HG03108 (cell line): ENCODE data around the gene ZMIZ1.

Source experiments
- ATAC-seq: cut with Tn5 transposase; IDR thresholded peaks from one replicate; pipeline ENCODE4 v1.9.1; 2021; ENCODE audit warnings: moderate library complexity; ENCODE audit not compliant: unreplicated experiment

Gene ZMIZ1

DNA sequence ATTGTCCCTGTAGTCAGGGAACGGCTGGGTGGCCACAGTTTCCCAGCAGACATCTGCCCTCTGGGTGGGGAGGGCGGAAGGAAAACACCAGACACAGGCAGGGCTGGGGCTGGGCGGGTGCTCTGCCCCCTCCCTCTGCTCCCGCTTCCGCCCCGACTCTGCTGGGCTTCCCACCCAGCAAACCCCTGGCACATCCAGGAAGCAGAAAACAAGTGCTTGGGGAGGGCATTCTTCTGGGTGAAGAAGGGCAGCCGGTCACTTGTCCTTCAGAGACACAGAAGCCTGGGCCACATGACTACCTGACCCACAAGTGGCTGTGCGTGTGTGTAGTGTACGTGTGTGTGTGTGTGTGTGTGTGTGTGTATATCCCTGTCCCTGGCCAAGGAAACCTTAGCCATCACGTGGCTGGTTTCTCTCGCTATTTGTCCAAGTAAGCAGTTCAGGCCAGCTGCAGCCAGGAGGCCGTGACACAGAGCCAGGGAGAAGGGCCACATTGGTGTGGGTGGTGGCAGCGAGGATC lies 77.9 kb downstream of the ZMIZ1 start:
- ATAC-seq = no peak

DNA sequence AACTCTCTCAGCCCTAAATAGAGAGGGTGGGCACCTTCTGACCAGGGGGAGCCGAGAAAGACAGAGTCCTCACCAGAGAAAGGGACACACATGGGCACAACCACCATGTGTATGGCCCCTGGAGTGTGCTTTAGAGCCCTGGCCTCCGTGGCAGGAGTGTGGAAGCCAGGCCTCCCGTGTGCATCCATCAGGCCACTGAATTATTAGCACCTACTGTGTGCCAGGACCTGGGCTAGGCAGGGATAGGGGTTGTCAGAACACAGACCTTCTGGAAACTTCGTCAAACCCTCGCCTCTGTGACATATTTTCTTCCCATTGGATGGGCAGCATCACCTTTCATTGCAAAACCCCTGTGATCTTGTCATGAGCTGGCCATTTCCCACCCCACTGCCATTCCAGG lies 78.5 kb downstream of the ZMIZ1 start:
- ATAC-seq = no peak

DNA sequence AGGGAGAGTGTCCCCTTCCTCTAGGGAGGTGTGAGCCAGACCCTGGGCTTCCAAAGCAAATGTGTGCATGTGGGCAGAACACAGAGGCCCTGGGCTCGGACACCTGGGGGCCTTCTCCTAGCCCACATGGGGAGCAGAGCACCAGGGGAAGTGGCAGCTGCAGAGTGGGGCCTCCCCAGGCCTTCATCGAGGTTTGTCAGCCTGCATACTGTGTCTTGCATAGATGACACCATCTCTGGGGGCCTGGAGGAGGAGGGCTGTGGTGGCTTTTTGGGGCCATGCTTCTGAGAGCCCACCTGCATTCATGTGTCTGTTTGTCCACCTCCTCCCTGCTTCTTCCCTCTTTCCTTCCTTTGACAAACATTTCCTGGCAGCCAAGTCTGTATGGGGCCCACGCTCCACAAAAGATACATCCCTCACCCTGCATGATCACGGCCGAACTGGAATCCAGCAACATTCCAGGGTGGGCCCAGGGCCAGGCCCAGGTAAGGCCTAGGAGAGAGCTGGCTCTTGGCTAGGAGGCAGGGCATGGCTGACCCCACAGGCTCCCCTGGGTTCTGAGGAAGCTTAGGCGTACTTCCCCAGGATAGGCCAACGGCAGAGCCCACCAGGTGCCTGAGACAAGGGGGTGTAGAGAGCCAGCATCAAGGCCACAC lies 79.2 kb downstream of the ZMIZ1 start:
- no peak for ATAC-seq

DNA sequence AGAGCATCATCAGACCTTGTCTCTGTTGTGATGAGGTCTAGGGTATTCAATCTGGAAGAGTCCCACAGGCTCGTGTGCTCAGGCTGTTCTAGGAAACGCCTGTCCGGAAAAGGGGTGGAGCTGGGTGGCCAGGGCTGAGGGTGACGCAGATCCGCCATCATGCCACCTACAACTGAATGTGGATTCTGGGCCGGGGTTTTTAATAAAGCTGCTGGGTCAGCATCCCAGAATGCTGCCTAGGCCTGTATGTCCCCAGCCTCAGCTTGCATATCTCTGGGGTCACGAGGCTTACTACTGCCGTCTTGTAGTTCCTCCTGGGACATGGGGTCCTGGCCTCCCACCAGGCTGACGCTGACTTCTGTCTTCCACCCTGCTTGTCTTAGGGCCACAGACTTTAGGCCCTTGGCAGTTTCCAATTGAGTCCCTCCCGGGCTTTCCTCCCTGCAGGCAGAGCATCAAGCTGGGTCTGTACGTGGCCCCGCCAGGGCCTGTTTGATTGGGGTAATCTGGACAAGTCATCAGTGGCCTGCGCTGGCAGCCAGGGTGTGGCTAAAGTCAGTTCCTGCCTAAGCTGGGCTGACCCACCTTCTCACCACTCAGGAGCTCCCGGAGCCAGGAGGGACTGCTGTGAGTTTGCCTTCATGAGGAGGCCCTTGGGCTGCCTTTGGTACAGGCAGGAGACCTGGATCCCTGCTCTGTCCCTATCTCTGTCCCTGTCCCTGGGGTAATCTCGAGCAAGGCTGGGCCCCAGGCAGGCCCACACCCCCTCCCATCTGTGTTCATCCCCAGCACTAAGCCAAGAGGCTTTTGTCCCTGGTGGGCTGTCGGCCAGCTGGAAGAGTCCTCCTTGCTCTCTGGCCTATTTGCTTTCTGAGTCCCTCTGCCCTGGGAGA lies 79.9 kb downstream of the ZMIZ1 start:
- ATAC-seq = no peak

DNA sequence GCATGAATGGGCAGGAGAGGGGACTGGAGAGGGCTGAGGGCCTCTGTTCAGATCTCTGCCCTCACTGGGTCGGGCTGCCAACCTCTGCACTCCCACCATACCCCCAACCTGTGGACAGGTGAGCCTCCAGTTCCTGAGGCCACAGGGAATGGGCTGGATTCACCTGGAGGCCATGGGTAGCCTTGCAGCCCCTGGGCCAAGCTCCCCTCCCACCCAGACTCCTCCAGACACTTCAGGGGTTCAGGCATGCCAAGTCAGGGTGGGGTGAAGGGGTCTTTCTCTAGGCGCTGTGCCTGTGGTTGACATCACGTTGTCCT lies 80.5 kb downstream of the ZMIZ1 start:
- no peak for ATAC-seq

DNA sequence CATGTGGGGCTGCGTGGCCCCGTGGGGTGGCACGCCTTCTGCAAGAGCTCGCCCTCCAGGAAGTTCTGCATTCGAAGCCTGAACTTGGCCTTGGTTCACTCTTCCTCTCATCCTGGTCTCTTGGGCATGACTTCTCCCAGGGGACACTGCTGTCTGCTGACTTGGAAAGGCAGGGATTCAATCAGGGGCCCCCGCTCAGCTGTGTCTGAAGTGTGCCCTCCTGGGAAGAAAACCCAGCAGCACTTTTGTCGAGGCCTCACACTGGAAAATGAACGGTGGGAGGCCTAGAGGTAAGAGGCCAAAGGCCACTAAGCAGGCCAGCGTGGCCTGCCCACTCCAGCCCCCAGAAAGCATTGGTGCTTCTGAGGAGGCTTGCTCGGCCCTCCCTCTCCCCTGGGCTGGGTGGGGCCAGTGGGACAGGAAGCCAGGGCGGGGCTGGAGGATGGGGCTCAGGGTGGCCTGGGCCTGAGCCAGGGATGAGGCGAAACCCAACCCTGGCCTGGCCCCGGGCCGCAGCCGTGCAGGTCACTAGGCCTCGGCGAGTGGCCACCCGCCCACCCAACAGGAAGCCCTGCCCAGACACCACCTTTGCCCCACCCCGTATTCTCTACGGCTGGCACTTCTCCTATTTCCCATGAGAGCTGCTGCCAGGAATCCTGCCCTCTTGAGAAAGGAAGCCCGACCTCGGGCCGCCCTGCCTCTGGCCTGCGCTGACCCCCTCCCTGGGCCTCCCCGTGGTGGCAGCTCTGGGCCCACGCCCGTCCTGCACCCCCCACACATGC lies 81.1 kb downstream of the ZMIZ1 start:
- peak; percentile 93 for ATAC-seq

DNA sequence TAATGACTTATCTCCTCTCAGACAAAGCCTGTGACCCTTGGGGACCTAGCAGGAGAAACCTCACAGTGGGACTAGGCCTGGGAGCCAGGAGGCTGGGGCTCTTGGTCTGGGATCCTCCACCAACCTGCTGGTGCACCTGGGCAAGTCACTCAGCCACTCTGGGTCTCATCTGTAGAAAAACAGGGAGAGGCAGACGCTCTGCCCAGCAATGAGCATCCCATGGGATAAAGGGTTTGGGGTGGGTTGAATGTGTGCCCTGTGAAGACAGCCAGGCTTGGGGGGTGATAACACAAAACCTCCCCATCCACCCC lies 81.6 kb downstream of the ZMIZ1 start:
- no peak for ATAC-seq

DNA sequence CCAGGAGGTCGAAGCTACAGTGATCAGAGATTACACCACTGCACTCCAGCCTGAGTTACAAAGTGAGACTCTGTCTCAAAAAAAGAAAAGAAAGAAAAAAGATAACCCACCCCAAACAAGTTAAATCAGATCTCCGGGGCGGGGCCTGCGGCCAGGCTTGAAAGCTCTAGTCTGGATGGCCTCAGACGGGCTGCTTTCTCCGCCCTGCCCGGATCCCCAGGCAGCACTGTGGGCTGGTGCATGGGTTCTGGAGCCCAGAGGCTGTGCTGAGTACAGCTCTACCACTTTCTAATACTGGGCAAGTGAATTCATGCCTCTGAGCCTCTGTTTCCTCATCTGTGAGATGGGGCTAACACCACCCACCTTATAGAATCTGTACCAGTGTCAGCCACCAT lies 83.7 kb downstream of the ZMIZ1 start:
- no peak for ATAC-seq

DNA sequence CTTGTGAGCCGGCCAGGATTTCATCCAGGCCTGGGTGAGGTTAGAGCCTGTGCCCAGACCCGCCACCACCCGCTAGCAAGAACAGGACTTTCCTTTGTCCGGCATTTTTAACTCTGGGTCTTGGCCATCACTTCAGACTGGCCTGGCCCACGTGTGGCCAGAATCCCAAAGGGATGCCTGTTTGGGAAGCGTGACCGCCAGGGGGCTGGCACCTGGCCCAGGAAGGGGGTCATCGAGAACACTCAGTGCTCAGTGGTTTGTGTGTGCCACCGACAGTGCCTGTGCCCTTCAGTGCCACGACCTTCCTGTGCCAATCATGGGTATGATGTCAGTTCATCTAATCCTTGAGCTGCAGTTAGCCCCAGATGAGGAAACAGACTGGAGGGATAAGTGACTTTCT lies 85.0 kb downstream of the ZMIZ1 start:
- no peak for ATAC-seq

DNA sequence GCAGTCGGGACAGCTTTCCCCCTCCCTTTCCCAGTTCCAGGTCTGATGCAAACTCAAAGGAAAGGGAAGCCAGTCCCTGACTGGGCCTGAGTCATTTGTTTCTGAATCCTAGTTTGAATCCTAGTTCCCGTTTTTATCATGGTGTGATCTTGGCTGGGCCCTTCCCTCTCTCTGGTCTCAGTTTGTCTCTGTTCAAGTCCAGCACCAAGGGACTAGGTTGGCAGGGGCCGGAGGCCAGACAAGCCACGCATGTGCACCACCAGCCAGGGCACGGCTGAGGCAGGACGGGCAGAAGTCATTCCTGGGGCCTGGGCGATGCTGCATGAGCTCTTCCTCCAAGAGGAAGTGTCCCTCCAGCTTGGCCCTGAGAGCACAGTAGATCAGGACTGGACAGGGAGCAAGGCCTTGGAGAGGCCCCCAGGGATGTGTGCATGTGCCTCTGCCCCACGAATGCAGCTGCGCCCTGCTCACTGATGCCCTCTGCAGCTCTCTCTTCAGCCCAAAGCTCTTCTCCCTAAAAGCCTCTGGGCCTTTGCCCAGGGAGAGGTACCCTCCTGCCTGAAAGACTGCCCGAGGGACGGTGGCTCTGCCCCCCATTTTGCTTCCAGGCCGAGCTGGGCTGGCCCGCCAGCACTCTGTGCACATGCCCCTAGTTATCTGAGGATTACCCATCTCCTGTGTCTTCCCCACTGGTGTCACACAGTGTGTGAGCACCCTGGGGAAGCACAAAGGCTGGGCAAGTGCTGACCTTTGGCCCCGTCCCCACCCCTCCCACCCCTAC lies 86.7 kb downstream of the ZMIZ1 start:
- no peak for ATAC-seq

DNA sequence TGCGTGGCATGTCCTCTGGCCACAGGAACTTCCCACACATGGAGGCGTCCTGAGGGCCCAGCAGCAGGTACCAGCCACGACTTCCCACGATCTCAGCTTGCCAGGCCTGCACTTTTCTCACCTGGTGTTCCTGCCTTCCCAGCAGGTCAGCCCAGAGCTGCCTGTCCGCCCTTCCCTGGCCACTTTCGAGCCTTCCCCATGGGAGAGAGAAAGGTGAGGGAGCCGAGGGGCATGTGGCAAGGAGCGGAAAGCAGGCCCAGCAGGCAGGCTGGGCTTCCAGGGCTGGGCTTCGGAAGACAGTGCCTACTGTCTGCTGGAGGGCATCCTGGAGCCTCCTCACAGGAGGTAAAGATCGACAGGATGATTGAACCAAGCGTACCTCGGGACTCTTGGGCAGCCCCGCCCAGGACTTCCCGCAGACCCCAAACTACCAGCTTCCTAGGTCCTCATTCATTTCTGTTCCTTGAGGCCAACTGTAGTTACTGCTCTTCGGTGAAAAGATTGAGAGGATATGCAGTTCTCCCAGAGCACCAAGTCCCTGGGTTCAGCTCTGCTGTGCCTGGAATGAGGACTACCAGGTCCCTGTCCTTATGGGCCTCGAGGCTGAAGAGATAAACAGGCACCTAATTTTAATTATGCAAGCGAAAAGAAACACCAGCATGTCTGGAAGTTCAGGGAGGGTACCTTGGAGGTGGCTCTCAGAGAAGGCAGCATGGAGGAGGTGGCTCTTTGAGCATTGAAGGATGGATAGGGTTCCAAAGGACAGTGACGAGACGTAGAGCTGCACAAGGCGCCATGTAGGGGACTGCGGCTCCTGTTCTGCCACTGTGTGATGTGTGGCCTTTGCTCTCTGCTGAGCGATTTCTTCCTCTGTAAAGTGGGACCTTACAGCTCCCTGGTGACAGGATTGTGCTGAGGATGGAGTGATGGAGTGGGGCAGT lies 87.8 kb downstream of the ZMIZ1 start:
- ATAC-seq = no peak

DNA sequence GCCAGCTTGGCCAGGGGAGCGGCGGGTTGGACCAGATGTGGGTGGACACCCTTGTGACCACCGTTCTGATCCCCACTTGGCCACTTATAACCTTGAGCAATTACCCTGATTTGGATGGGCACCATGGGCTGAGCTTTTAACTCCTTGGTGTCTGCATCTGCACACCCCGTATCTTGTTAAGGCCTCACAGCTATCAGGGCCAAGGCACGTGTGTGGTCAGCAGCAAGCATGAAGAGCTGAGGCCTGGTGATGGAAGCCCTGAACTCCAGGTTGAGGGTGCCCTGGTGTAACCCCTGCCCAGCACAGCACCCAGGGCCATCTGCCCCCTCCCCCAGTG lies 89.2 kb downstream of the ZMIZ1 start:
- no peak for ATAC-seq

DNA sequence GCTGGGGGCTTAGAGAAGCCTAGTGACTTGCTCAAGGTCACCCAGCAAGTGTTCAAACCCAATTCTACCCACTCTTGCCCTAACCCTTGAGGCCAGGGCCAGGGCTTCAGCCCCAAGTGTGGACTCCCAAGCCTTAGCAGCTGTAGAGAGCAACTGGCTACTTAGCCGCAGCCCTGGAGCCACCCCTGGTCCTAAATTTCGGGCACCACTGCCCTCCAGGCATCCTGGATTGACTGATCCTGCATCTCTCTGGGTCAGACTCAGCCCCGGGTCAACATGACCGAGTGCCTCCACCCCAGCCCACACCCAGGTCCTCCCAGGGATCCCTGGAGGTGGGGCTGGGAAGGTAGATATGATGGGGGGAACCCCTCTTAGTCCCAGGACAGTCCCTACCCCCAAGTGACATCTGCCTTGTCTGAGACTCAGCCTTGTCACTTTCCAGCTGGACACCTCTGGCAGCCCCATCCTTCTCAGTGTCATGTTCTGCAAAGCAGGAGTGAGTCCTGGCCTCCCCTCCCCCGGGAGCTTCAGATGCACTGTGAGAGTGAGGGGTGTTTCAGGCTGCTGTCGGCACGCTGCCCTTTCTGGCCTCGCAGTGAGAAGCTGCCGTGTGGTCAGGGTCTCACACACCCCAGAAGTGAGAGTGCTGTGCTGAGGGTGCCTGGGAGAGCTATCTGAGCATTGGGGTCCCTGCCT lies 89.8 kb downstream of the ZMIZ1 start:
- ATAC-seq = no peak

DNA sequence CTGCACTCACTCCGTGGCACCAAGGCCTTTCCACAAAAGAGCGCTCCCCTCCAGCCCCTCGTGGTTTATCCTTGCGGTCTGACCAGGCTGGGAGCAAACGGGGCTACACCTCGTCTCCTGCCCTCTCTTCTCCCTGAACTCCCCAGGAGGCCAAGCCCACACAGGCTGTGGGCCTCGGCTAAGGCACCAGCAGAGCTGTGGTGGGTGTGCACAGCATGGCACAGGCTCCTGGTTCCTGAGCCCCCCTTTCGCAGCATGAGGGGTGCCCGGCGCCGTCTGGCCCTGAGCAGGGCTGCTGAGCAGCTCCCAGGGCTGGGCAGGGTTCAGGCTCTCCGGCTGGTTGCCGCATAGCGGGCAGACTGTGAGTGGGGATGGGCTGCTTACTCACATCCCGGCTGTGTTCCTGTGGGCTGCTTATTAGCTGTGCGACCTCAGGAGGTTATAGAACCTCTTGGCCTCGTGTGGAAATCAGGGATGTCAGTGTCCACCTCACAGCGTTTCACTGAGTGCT lies 90.4 kb downstream of the ZMIZ1 start:
- no peak for ATAC-seq

DNA sequence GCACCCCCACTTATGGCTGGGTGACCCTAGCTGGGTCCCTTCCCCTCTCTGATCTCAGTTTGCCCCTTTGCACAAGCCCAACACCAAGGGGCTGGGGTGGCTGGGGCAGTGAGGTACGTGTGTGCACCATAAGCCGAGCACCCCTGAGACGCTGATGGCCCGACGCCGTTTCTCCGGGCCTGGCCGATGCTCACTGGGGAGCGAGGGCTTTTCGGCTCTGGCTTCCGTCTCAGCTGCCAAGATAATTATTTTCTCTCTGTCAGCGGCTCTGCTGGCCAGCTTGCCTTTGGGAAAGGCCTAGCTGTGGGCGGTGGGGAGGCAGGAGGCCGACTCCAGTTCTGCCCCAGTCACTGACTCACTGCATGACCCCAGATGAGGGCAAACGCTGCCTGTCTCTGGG lies 91.0 kb downstream of the ZMIZ1 start:
- no peak for ATAC-seq

DNA sequence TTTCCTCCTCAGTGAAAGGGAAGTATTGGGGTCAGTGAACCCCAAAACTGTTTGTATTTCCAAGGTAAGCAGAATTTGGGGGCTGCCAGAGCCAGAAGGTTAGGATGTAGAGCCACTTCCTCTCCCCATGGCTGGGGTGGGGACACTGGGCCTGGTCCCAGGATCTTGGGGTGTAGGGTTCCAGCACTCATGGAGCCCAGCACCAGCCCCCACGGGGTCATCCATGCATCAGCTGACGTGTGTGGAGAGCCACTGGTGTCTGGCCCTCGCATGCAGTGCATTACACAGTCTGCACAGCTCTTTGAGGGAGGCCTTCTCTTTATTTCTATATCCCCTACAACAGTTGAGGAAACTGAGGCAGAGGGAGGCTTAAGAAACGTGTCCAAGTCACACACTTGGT lies 91.4 kb downstream of the ZMIZ1 start:
- ATAC-seq = no peak

DNA sequence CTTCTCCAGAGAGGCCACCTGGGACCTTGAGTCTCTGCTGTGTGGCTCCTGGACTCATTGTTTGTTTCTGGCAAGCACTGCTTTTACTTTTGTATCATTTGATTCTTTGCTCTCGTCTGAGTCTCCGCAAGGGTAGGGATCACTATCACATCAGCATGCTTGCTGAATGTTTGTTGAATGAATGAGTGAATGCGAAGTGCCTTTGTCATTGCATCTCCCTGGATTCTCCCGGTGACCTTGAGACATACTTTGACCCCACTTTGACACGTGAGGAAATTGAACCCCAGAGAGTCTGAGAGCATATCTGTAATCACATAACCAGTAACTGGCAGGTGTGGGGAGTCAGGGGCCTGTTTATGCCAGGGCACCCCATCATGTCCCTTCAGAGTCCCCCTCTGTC lies 92.8 kb downstream of the ZMIZ1 start:
- ATAC-seq = no peak

DNA sequence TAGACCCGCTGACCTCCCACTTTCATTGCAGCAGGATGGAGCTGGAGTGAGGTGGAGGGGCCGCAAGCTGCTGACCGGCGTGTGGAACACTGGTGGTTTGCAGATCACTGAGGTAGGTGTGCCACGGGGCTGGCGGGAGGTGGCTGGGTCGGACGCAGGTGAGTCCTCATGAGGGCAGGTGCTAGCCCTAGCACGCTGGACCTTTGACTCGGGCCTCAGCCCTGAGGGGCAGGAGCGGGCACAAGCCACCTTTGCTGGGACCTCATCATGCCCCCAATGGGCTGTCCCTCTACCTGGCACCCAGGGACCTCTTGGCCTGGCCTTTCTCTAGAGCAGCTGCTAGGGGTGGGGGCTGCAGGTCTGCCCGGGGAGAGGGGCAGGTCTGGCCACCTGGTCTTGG lies 93.3 kb downstream of the ZMIZ1 start:
- no peak for ATAC-seq
